Posterior vena cava (tissue), 2 donors: Measurements from ENCODE around the gene HCRTR2. TPM values are rescaled to one million over a fixed set of nuclear protein-coding genes. Genes with fewer than 3 reads are reported as not detected.
"Not testable (repeated sequence)": the region's sequence is repeated elsewhere in the genome, so short reads cannot be mapped to it uniquely, and the experiment has no call there.

Experiments used
- DNase-seq: peaks from one replicate; pipeline ENCODE4 v3.0.0-alpha.2; 2020; ENCODE audit warnings: low spot score
- intact Hi-C, 2 donors: fragments of 100-400 bp; cut with DNase I; formaldehyde crosslinking; loops; one replicate each; pipeline versions ENCODE4 v1.14.1 to v1.14.2; 2022 to 2023
- total RNA-seq, 2 donors: library from RNA; stranded (reverse); fragmentation: NEBNext Ultra II Directional; extraction: Animal tissue kit (Norgen Biotek cat#: 25700); gene quantifications; one replicate each; pipeline ENCODE4 v1.2.1, GENCODE V29; 2021
- donor health status: DM: yes; HTN: yes; CAD: no.
- donor health status: DM: yes; HTN: yes; CAD: no.

The HCRTR2 gene
- total RNA-seq, 2 donors from 2014 or later = not detected

GRCh38 chr6:55208478-55209458 is 34.5 kb downstream of the HCRTR2 start:
- intact Hi-C loops = no loop called here
- no peak for DNase-seq

- intact Hi-C loops = no loop called here
- no peak for DNase-seq
Observed at GRCh38 chr6:55210952-55211351, 36.6 kb downstream of the HCRTR2 start.

GRCh38 chr6:55212156-55212555 is 37.8 kb downstream of the HCRTR2 start:
- DNase-seq = no peak
- intact Hi-C loops = no loop called here

GRCh38 chr6:55220961-55221360 is 46.6 kb downstream of the HCRTR2 start:
- intact Hi-C loops = no loop called here
- DNase-seq = no peak

GRCh38 chr6:55227862-55228261 is 53.5 kb downstream of the HCRTR2 start:
- intact Hi-C loops = no loop called here
- no peak for DNase-seq

- no peak for DNase-seq
- intact Hi-C loops = no loop called here
Observed at GRCh38 chr6:55239099-55239498, 64.8 kb downstream of the HCRTR2 start.

- DNase-seq = not testable (repeated sequence)
- intact Hi-C loops = loop anchor here in 1 of 2 donors (5.0 kb wide), 1 partner anchor 1264 kb away; no protein-coding TSS in a partner anchor
Observed at GRCh38 chr6:55240975-55241605, 66.8 kb downstream of the HCRTR2 start.

GRCh38 chr6:55250400-55250799 is 76.1 kb downstream of the HCRTR2 start:
- intact Hi-C loops = no loop called here
- DNase-seq = no peak

- DNase-seq = peak; percentile 44
- intact Hi-C loops = no loop called here
Observed at GRCh38 chr6:55255113-55255512, 80.8 kb downstream of the HCRTR2 start.

- no peak for DNase-seq
- intact Hi-C loops = no loop called here
Observed at GRCh38 chr6:55260181-55260580, 85.9 kb downstream of the HCRTR2 start.

GRCh38 chr6:55265409-55266114 is 91.2 kb downstream of the HCRTR2 start:
- intact Hi-C loops = no loop called here
- no peak for DNase-seq

GRCh38 chr6:55266896-55267295 is 92.6 kb downstream of the HCRTR2 start:
- intact Hi-C loops = no loop called here
- no peak for DNase-seq

GRCh38 chr6:55276745-55277530 is 102.6 kb downstream of the HCRTR2 start:
- intact Hi-C loops = no loop called here

GRCh38 chr6:55277646-55278045 is 103.3 kb downstream of the HCRTR2 start:
- intact Hi-C loops = no loop called here
- DNase-seq = no peak

More at GRCh38 chr6:55276745-55277530, 102.6 kb downstream of the HCRTR2 start:
- DNase-seq = no peak

- intact Hi-C loops = no loop called here
Observed at GRCh38 chr6:55281215-55281614, 106.9 kb downstream of the HCRTR2 start.

GRCh38 chr6:55282115-55282514 is 107.8 kb downstream of the HCRTR2 start:
- intact Hi-C loops = no loop called here
- DNase-seq = no peak

More at GRCh38 chr6:55281215-55281614, 106.9 kb downstream of the HCRTR2 start:
- no peak for DNase-seq

GRCh38 chr6:55286824-55287223 is 112.5 kb downstream of the HCRTR2 start:
- DNase-seq = no peak
- intact Hi-C loops = no loop called here

GRCh38 chr6:55290736-55291135 is 116.4 kb downstream of the HCRTR2 start:
- no peak for DNase-seq
- intact Hi-C loops = no loop called here

- no peak for DNase-seq
- intact Hi-C loops = no loop called here
Observed at GRCh38 chr6:55293116-55293515, 118.8 kb downstream of the HCRTR2 start.
